ENCODE measurements around the gene OSBP2. TPM values are rescaled to one million over a fixed set of nuclear protein-coding genes. Genes with fewer than 3 reads are reported as not detected.
A peak's percentile ranks its signal among the peaks of the same experiment; 100 is the strongest.

Gene OSBP2
- polyA plus RNA-seq, 2 of the 4 experiments (the other 2 are of a cell fraction), result 2.7 to 6.0 TPM

DNA sequence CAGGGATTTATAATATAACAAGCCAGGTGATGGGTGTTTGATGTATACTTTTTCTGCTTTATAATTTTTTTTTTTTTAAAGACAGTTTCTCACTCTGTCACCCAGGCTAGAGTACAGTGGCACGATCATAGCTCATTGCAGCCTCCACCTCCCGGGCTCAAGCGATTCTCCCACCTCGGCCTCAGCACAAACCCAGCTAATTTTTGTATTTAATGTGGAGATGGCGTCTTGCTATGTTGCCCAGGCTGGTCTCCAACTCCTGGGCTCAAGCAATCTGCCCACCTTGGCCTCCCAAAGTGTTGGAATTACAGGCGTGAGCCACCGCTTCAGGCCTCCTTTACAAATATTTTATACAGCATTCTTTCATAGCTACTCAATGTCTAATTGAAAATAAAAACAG is 225.3 kb downstream of the OSBP2 start:
- ChIA-PET POLR2A (interaction anchor here (0.6 kb wide), 1 partner anchor 155 kb away, joined by 3 read pairs; no protein-coding TSS in a partner anchor), CTCF (interaction anchor here (0.6 to 9.6 kb wide), 38 partner anchors 10 to 408 kb away, joined by 3 to 138 read pairs (median 5); partner anchors contain the start of genes MORC2 and TUG1)
- no peak for FAIRE-seq
- Histone ChIP-seq H3K4me2 (no peak overlapping the region), H3K27ac (peak overlapping the region; percentile 58 to 75; a peak in 4 of 6 replicates), H3K9me3 (peaks cover 4% of the 10 kb centered on the region; the same call in 2 of the 3 replicates), H3K4me3 (no peak overlapping the region), H3K4me1 (peaks cover 14% of the 10 kb centered on the region; the same call in 1 of the 3 replicates)
- no peak for DNase-seq (ENCODE audit: low read depth in 1 of 2, low spot score in 1 of 2)
- no peak for TF ChIP-seq MAZ (IDR thresholded peaks at IDR 0.05; ENCODE audit: borderline replicate concordance, low read depth, low read length)
- no peak for TF ChIP-seq PHF8 (IDR thresholded peaks at IDR 0.05; ENCODE audit: borderline replicate concordance, low read depth)
- TF ChIP-seq EHMT2 (IDR thresholded peaks at IDR 0.05; ENCODE audit: low read depth), result no peak
- no peak for TF ChIP-seq ESRRA (IDR thresholded peaks at IDR 0.05; ENCODE audit: borderline replicate concordance, low read length)
- no peak for TF ChIP-seq CHD2 (IDR thresholded peaks at IDR 0.05; ENCODE audit: low read length, partially characterized antibody)
- TF ChIP-seq RFX5 (IDR thresholded peaks at IDR 0.05), result no peak
- no peak for TF ChIP-seq CEBPB (IDR thresholded peaks at IDR 0.05)
- TF ChIP-seq, protein P1, sequence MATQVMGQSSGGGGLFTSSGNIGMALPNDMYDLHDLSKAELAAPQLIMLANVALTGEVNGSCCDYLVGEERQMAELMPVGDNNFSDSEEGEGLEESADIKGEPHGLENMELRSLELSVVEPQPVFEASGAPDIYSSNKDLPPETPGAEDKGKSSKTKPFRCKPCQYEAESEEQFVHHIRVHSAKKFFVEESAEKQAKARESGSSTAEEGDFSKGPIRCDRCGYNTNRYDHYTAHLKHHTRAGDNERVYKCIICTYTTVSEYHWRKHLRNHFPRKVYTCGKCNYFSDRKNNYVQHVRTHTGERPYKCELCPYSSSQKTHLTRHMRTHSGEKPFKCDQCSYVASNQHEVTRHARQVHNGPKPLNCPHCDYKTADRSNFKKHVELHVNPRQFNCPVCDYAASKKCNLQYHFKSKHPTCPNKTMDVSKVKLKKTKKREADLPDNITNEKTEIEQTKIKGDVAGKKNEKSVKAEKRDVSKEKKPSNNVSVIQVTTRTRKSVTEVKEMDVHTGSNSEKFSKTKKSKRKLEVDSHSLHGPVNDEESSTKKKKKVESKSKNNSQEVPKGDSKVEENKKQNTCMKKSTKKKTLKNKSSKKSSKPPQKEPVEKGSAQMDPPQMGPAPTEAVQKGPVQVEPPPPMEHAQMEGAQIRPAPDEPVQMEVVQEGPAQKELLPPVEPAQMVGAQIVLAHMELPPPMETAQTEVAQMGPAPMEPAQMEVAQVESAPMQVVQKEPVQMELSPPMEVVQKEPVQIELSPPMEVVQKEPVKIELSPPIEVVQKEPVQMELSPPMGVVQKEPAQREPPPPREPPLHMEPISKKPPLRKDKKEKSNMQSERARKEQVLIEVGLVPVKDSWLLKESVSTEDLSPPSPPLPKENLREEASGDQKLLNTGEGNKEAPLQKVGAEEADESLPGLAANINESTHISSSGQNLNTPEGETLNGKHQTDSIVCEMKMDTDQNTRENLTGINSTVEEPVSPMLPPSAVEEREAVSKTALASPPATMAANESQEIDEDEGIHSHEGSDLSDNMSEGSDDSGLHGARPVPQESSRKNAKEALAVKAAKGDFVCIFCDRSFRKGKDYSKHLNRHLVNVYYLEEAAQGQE (IDR thresholded peaks at IDR 0.05), result no peak
- no peak for TF ChIP-seq HEYL (CRISPR knock-in tag; IDR thresholded peaks at IDR 0.05)
- TF ChIP-seq, protein P2, sequence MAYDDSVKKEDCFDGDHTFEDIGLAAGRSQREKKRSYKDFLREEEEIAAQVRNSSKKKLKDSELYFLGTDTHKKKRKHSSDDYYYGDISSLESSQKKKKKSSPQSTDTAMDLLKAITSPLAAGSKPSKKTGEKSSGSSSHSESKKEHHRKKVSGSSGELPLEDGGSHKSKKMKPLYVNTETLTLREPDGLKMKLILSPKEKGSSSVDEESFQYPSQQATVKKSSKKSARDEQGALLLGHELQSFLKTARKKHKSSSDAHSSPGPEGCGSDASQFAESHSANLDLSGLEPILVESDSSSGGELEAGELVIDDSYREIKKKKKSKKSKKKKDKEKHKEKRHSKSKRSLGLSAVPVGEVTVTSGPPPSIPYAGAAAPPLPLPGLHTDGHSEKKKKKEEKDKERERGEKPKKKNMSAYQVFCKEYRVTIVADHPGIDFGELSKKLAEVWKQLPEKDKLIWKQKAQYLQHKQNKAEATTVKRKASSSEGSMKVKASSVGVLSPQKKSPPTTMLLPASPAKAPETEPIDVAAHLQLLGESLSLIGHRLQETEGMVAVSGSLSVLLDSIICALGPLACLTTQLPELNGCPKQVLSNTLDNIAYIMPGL (CRISPR knock-in tag; IDR thresholded peaks at IDR 0.05; ENCODE audit: borderline replicate concordance), result no peak
- no peak for TF ChIP-seq RNF2 (IDR thresholded peaks at IDR 0.05; ENCODE audit: borderline replicate concordance, low read depth)
- TF ChIP-seq, protein P3, sequence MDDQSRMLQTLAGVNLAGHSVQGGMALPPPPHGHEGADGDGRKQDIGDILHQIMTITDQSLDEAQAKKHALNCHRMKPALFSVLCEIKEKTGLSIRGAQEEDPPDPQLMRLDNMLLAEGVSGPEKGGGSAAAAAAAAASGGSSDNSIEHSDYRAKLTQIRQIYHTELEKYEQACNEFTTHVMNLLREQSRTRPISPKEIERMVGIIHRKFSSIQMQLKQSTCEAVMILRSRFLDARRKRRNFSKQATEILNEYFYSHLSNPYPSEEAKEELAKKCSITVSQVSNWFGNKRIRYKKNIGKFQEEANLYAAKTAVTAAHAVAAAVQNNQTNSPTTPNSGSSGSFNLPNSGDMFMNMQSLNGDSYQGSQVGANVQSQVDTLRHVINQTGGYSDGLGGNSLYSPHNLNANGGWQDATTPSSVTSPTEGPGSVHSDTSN (IDR thresholded peaks at IDR 0.05), result no peak
- TF ChIP-seq ZNF302 (CRISPR knock-in tag; IDR thresholded peaks at IDR 0.05), result no peak
- no peak for TF ChIP-seq EP300 (IDR thresholded peaks at IDR 0.05)
- TF ChIP-seq HOXA7 (CRISPR knock-in tag; IDR thresholded peaks at IDR 0.05), result no peak
- no peak for TF ChIP-seq EHF (CRISPR knock-in tag; IDR thresholded peaks at IDR 0.05)
- TF ChIP-seq, protein P4, sequence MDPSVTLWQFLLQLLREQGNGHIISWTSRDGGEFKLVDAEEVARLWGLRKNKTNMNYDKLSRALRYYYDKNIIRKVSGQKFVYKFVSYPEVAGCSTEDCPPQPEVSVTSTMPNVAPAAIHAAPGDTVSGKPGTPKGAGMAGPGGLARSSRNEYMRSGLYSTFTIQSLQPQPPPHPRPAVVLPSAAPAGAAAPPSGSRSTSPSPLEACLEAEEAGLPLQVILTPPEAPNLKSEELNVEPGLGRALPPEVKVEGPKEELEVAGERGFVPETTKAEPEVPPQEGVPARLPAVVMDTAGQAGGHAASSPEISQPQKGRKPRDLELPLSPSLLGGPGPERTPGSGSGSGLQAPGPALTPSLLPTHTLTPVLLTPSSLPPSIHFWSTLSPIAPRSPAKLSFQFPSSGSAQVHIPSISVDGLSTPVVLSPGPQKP (IDR thresholded peaks at IDR 0.05; ENCODE audit: low read depth, low read length), result no peak
- no peak for TF ChIP-seq RAD21 (conservative IDR thresholded peaks at IDR 0.05 in 1 of 2, IDR thresholded peaks at IDR 0.05 in 1 of 2)
- 71% methylated on average over 7 of the region's 7 CpGs for WGBS (ENCODE audit: missing lambda C conversion rate)
- ATAC-seq, result no peak; a peak in 1 of 6 replicates

Data from A549 (cell line).